GM18505 (cell line): ENCODE results near the gene MRPS27.

Experiments
- ATAC-seq: cut with Tn5 transposase; IDR thresholded peaks from one replicate; pipeline ENCODE4 v1.9.1; 2021; ENCODE audit not compliant: unreplicated experiment
- POLR2A ChIP-seq: IDR thresholded peaks from 4 replicates; pipeline ENCODE4 v1.6.1; 2011; ENCODE audit warnings: borderline replicate concordance; ENCODE audit not compliant: insufficient read depth, insufficient read length; ENCODE audit errors: extremely low read depth

MRPS27 gene

GRCh38 chr5:72213482-72213881 lies 106.6 kb downstream of the MRPS27 start:
- TF ChIP-seq POLR2A: no peak

GRCh38 chr5:72212171-72212570 lies 107.9 kb downstream of the MRPS27 start:
- TF ChIP-seq POLR2A: no peak
- no peak for ATAC-seq

More at GRCh38 chr5:72213482-72213881, 106.6 kb downstream of the MRPS27 start:
- no peak for ATAC-seq

GRCh38 chr5:72210888-72211678 lies 109.0 kb downstream of the MRPS27 start:
- TF ChIP-seq POLR2A: no peak
- no peak for ATAC-seq

- TF ChIP-seq POLR2A: no peak
- ATAC-seq: no peak
Measured at GRCh38 chr5:72209147-72210115, 110.6 kb downstream of the MRPS27 start.

GRCh38 chr5:72208324-72208926 lies 111.6 kb downstream of the MRPS27 start:
- no peak for TF ChIP-seq POLR2A
- ATAC-seq: no peak

- TF ChIP-seq POLR2A: no peak
- ATAC-seq: no peak
Measured at GRCh38 chr5:72206994-72207393, 113.0 kb downstream of the MRPS27 start.

GRCh38 chr5:72206160-72206559 lies 113.9 kb downstream of the MRPS27 start:
- no peak for TF ChIP-seq POLR2A
- ATAC-seq: no peak

GRCh38 chr5:72205431-72206009 lies 114.5 kb downstream of the MRPS27 start:
- no peak for TF ChIP-seq POLR2A
- no peak for ATAC-seq

- no peak for ATAC-seq
- no peak for TF ChIP-seq POLR2A
Measured at GRCh38 chr5:72204946-72205345, 115.1 kb downstream of the MRPS27 start.

- TF ChIP-seq POLR2A: no peak
- ATAC-seq: no peak
Measured at GRCh38 chr5:72203251-72203845, 116.7 kb downstream of the MRPS27 start.

- no peak for TF ChIP-seq POLR2A
- no peak for ATAC-seq
Measured at GRCh38 chr5:72202331-72202825, 117.7 kb downstream of the MRPS27 start.

GRCh38 chr5:72199681-72200080 lies 120.4 kb downstream of the MRPS27 start:
- ATAC-seq: no peak
- TF ChIP-seq POLR2A: no peak
